Right lobe of liver (tissue), 6 donors: ENCODE measurements around the gene RGS6. TPM values are rescaled to one million over a fixed set of nuclear protein-coding genes. Genes with fewer than 3 reads are reported as not detected.

ENCODE experiments used
- ATAC-seq, 4 donors: fragments of 200-7000 bp; cut with Tn5 transposase; one replicate each; pipeline ENCODE4 v1.9.1; 2020; ENCODE audit warnings: mild to moderate bottlenecking in 4 of 4, moderate library complexity in 4 of 4
- DNase-seq, 3 donors: peaks; one replicate each; pipeline ENCODE4 v3.0.0-alpha.2; 2020
- H3K27ac ChIP-seq, 3 donors: fragments of 200-600 bp; one replicate each; pipeline ENCODE4 v1.8.0; 2022
- H3K27me3 ChIP-seq, 2 donors: fragments of 200-600 bp; one replicate each; pipeline ENCODE4 v1.8.0; 2022
- H3K36me3 ChIP-seq, 4 donors: fragments of 200-600 bp; sonication (generic) in 1 of 4; one replicate each; pipeline versions ENCODE4 v1.5.1 to v1.8.0; 2017 to 2022; ENCODE audit warnings: control low read depth in 1 of 4
- H3K4me1 ChIP-seq, 4 donors: fragments of 200-600 bp; sonication (generic) in 1 of 4; one replicate each; pipeline versions ENCODE4 v1.5.1 to v1.8.0; 2017 to 2022; ENCODE audit warnings: control low read depth in 1 of 4
- H3K4me3 ChIP-seq, 3 donors: fragments of 200-600 bp; one replicate each; pipeline ENCODE4 v1.8.0; 2022
- H3K9me3 ChIP-seq, 4 donors: fragments of 200-600 bp; sonication (generic) in 1 of 4; one replicate each; pipeline versions ENCODE4 v1.5.1 to v1.8.0; 2017 to 2022; ENCODE audit warnings: control low read depth in 1 of 4
- POLR2A ChIP-seq: fragments of 450-650 bp; IDR thresholded peaks from one replicate; pipeline ENCODE4 v1.6.1; 2017; ENCODE audit warnings: antibody characterized with exemption, mild to moderate bottlenecking
- WGBS: methylation state at CpG from one replicate; pipeline ENCODE4 v1.1.6; 2018; ENCODE audit warnings: low coverage, low lambda C conversion rate; ENCODE audit not compliant: insufficient coverage; ENCODE audit errors: missing lambda C conversion rate; 5-methylcytosine and 5-hydroxymethylcytosine counted together
- intact Hi-C, 2 donors: fragments of 100-400 bp; cut with DNase I; formaldehyde crosslinking; loops; one replicate each; pipeline versions ENCODE4 v1.11.2 to v1.14.1; 2022
- microRNA-seq, 2 donors: library from miRNA; unstranded; fragments of <30 nt; microRNA quantifications; one replicate each; pipeline ENCODE4, GENCODE V29; 2019 to 2020
- small RNA-seq, 2 experiments: library from RNA; depleted of rRNA; stranded (forward); fragments of <200 nt; gene quantifications; one replicate each; pipeline ENCODE3, GENCODE V24; 2016
- total RNA-seq, 6 experiments: library from RNA; depleted of rRNA in 2 of 6; stranded (reverse); fragments of >200 nt in 2 of 6; fragmentation: NEBNext Ultra II Directional in 3 of 6; extraction: Animal tissue kit (Norgen Biotek cat#: 25700) in 3 of 6; gene quantifications; one replicate each; pipeline versions ENCODE4 v1.1.0 to v1.2.4, GENCODE V29; 2016 to 2023
- TF ChIP-seq, protein P1 (sequence below), 4 donors: fragments of 200-600 bp in 3 of 4; fragments of 450-650 bp in 1 of 4; IDR thresholded peaks; one replicate each; pipeline versions ENCODE4 v1.5.1 to v1.8.0; 2016 to 2022; ENCODE audit warnings: antibody characterized with exemption in 4 of 4, mild to moderate bottlenecking in 2 of 4
- donor health status: DM: no; HTN: yes; CAD: no.
- donor health status: DM: no; HTN: no; CAD: no.
- donor health status: DM: no; HTN: no; CAD: no.
- donor health status: DM: no; HTN: yes; CAD: no.
- donor health status: DM: no; HTN: yes; CAD: no.

The RGS6 gene
- total RNA-seq, 6 experiments from 2014 or later = 0.07 TPM; not detected in 5

- intact Hi-C loops = no loop called here
Measured at GRCh38 chr14:72614365-72614764, 682.1 kb downstream of the RGS6 start.

DNA sequence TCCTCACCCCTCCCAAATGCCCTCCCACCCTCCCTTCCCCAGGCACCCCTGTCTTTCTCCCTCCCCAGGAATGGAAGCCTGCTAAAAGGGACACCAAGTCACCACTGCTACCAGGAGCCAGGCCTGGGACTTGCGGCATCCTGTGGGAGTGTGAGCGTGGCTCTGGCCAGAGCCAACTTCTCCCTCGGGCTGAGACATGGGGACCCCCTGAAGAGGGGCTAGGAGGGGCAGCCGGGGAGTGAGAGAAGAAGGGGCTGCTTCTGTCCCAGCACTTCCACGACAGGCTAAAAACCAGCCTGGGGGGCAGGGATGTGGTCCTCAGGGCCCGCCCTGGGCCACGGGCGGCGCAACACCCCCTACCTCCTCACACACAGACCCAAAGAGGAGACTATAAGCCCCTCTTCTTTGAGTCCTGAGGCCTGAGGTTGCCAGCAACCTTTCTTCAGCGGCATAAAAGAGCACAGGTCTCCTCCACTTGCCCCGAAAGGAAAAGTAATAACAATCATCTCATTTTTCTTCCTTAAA lies 682.7 kb downstream of the RGS6 start:
- Histone ChIP-seq H3K27ac (no peak overlapping the region), H3K4me1 (peaks cover 0 to 11% (median 5%) of the 10 kb centered on the region in 4 donors), H3K27me3 (no peaks in the 10 kb centered on the region), H3K4me3 (no peak overlapping the region), H3K9me3 (no peaks in the 10 kb centered on the region), H3K36me3 (no peaks in the 10 kb centered on the region)
- no peak for DNase-seq
- TF ChIP-seq POLR2A = no peak
- TF ChIP-seq, protein P1, sequence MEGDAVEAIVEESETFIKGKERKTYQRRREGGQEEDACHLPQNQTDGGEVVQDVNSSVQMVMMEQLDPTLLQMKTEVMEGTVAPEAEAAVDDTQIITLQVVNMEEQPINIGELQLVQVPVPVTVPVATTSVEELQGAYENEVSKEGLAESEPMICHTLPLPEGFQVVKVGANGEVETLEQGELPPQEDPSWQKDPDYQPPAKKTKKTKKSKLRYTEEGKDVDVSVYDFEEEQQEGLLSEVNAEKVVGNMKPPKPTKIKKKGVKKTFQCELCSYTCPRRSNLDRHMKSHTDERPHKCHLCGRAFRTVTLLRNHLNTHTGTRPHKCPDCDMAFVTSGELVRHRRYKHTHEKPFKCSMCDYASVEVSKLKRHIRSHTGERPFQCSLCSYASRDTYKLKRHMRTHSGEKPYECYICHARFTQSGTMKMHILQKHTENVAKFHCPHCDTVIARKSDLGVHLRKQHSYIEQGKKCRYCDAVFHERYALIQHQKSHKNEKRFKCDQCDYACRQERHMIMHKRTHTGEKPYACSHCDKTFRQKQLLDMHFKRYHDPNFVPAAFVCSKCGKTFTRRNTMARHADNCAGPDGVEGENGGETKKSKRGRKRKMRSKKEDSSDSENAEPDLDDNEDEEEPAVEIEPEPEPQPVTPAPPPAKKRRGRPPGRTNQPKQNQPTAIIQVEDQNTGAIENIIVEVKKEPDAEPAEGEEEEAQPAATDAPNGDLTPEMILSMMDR (IDR thresholded peaks at IDR 0.05) = no peak
- no peak for ATAC-seq
- 65% methylated on average over 7 of the region's 11 CpGs for WGBS
- intact Hi-C loops = no loop called here

More at GRCh38 chr14:72614365-72614764, 682.1 kb downstream of the RGS6 start:
- DNase-seq (no peak), ATAC-seq (no peak)
- 78% methylated on average over 1 of the region's 3 CpGs for WGBS
- Histone ChIP-seq H3K27ac (no peak overlapping the region), H3K27me3 (no peaks in the 10 kb centered on the region), H3K9me3 (no peaks in the 10 kb centered on the region), H3K4me1 (peaks cover 0 to 11% (median 5%) of the 10 kb centered on the region in 4 donors), H3K4me3 (no peak overlapping the region), H3K36me3 (no peaks in the 10 kb centered on the region)
- no peak for TF ChIP-seq POLR2A
- TF ChIP-seq, protein P1 (IDR thresholded peaks at IDR 0.05) = no peak

DNA sequence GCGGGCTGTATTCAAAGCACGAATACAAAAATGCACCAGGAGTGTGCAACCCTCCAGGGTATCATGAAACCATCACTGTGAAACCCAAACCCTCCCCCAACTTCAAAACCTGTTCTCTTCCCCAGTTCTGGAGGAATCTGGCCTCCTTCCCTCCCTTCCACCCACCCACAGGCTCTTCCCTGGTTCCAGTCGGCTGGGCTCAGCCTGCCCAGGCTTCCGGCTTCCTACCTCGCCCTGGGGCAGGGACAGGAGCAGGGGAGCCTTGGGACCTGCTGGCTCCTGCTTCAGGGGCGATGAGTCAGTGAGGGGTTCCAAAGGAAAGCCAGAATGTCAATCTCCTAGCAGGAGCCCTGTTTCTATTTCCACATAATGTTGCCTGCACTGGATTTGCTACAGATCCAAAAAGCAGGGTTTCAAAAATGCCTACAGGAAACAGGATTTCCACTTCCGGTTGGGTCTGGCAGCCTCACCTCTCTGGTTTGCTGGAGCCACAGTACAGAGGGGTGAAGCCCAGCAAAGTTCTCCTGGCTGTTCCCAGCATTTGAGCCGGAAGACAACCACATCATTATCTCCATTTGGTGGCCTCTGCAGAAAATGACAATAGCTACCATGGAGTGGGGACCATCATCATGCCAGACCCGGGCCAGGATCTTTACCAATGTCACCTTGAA lies 683.4 kb downstream of the RGS6 start:
- 63% methylated on average over 8 of the region's 9 CpGs for WGBS
- intact Hi-C loops = no loop called here
- Histone ChIP-seq H3K36me3 (no peaks in the 10 kb centered on the region), H3K4me1 (peaks cover 0 to 11% (median 5%) of the 10 kb centered on the region in 4 donors), H3K27ac (no peak overlapping the region), H3K27me3 (no peaks in the 10 kb centered on the region), H3K4me3 (no peak overlapping the region), H3K9me3 (no peaks in the 10 kb centered on the region)
- TF ChIP-seq, protein P1 (IDR thresholded peaks at IDR 0.05) = no peak
- TF ChIP-seq POLR2A = no peak
- no peak for ATAC-seq
- no peak for DNase-seq

Small RNAs within 50 kb of the gene (microRNA-seq; reads per million reads assigned to microRNA genes)
- gene MIR7843 = 0 reads per million in 2 donors

Small RNAs within 50 kb of the gene (small RNA-seq; reads per million reads assigned to genes)
- gene MIR7843 (0 reads per million in 2 experiments), gene RF00019 (0 reads per million in 2 experiments)
